GM12878 (cell line): Measurements from ENCODE around the gene MAP7D2. TPM values are rescaled to one million over a fixed set of nuclear protein-coding genes. Genes with fewer than 3 reads are reported as not detected.

Experiments
- ATAC-seq: fragments of 200-7000 bp; cut with Tn5 transposase; 3 replicates; pipeline ENCODE4 v1.9.1; 2020; ENCODE audit warnings: mild to moderate bottlenecking, moderate library complexity
- BruUV-seq: library from RNA; stranded (reverse); fragments of 400-500 nt; replicated peaks from 2 replicates; lab custom pipeline; 2021; lab: Mats Ljungman, UMichigan
- CTCF ChIA-PET: fragments of 300-600 bp; sonication (Branson Sonifier 250); formaldehyde crosslinking; extraction: SDS; loops from one replicate; lab custom pipeline; 2021; ENCODE audit warnings: inconsistent platforms; lab: Yijun Ruan, JAX
- POLR2A ChIA-PET: fragments of 350-600 bp; formaldehyde crosslinking; extraction: SDS; loops from one replicate; lab custom pipeline; 2021; ENCODE audit warnings: inconsistent platforms; lab: Charles Lee
- RAD21 ChIA-PET: fragments of 300-600 bp; sonication (Branson Sonifier 250); formaldehyde crosslinking; loops from one replicate; lab custom pipeline; 2023; ENCODE audit warnings: antibody characterized with exemption; ENCODE audit not compliant: unreplicated experiment; lab: Charles Lee
- SMC1A ChIA-PET: fragments of 300-600 bp; sonication (Branson Sonifier 250); formaldehyde crosslinking; loops from one replicate; lab custom pipeline; 2023; ENCODE audit not compliant: unreplicated experiment, uncharacterized antibody; lab: Charles Lee
- DNase-seq: peaks from one replicate; pipeline ENCODE4 v3.0.0-alpha.2; 2011; ENCODE audit warnings: low read depth, low spot score
- FAIRE-seq: peaks from 3 replicates; lab custom pipeline; 2011; peaks lifted over from hg19 to GRCh38; lab: Jason Lieb, UNC
- H2AFZ ChIP-seq: 2 replicates; pipeline ENCODE4 v1.6.0; 2011; ENCODE audit warnings: low read depth, low read length, control low read depth; ENCODE audit not compliant: control insufficient read depth
- H3K27ac ChIP-seq: 2 replicates; pipeline ENCODE4 v1.5.1; 2011; ENCODE audit warnings: control low read depth; ENCODE audit not compliant: control insufficient read depth, insufficient read depth
- H3K27me3 ChIP-seq, 2 experiments: replicated peaks in 1 of 2; 2 replicates each; pipeline versions ENCODE4 v1.6.0 to v1.6.1; 2011; ENCODE audit warnings: low read length in 1 of 2; ENCODE audit not compliant: control insufficient read depth in 2 of 2, insufficient read depth in 2 of 2
- H3K36me3 ChIP-seq, 2 experiments: 2 replicates each; pipeline ENCODE4 v1.5.1; 2011; ENCODE audit warnings: low read length in 1 of 2; ENCODE audit not compliant: control insufficient read depth in 2 of 2, insufficient read depth in 2 of 2
- H3K4me1 ChIP-seq: 2 replicates; pipeline ENCODE4 v1.6.1; 2011; ENCODE audit warnings: mild to moderate bottlenecking, low read length, moderate library complexity, mixed read lengths; ENCODE audit not compliant: control insufficient read depth, insufficient read depth
- H3K4me2 ChIP-seq: 2 replicates; pipeline ENCODE4 v1.6.0; 2011; ENCODE audit warnings: control low read depth; ENCODE audit not compliant: control insufficient read depth, insufficient read depth
- H3K4me3 ChIP-seq: fragments of 200-600 bp; sonication (generic); 2 replicates; pipeline ENCODE4 v1.5.1; 2016
- H3K79me2 ChIP-seq: 2 replicates; pipeline ENCODE4 v1.6.0; 2011; ENCODE audit warnings: low read length; ENCODE audit not compliant: control insufficient read depth, insufficient read depth
- H3K9ac ChIP-seq: 2 replicates; pipeline ENCODE4 v1.8.0; 2011; ENCODE audit warnings: low read length, control low read depth, mixed read lengths; ENCODE audit not compliant: control insufficient read depth, insufficient read depth
- H3K9me3 ChIP-seq: replicated peaks from 3 replicates; pipeline ENCODE4 v1.5.1; 2011; ENCODE audit warnings: mild to moderate bottlenecking, low read length; ENCODE audit not compliant: control insufficient read depth, insufficient read depth
- H4K20me1 ChIP-seq: 2 replicates; pipeline ENCODE4 v1.6.0; 2011; ENCODE audit not compliant: control insufficient read depth, insufficient read depth
- BACH1 ChIP-seq: fragments of 450-650 bp; IDR thresholded peaks from 2 replicates; pipeline ENCODE4 v1.6.1; 2017; ENCODE audit warnings: mild to moderate bottlenecking, borderline replicate concordance
- ESRRA ChIP-seq: IDR thresholded peaks from 2 replicates; pipeline ENCODE4 v1.6.1; 2012; ENCODE audit warnings: mild to moderate bottlenecking, low read length, improper control_type of control experiment
- HDAC2 ChIP-seq: fragments of 200-600 bp; sonication (generic); IDR thresholded peaks from 2 replicates; pipeline ENCODE4 v1.6.1; 2017
- JUND ChIP-seq: IDR thresholded peaks from 2 replicates; pipeline ENCODE4 v1.6.1; 2012; ENCODE audit warnings: low read depth, mild to moderate bottlenecking, low read length, improper control_type of control experiment, moderate library complexity
- POLR2AphosphoS2 ChIP-seq: IDR thresholded peaks from 2 replicates; pipeline ENCODE4 v1.6.1; 2011; ENCODE audit warnings: low read depth, mild to moderate bottlenecking, low read length, improper control_type of control experiment, moderate library complexity
- RUNX3 ChIP-seq: IDR thresholded peaks from 2 replicates; pipeline ENCODE4 v1.6.1; 2012; ENCODE audit warnings: low read length, inconsistent platforms
- ZNF384 ChIP-seq: IDR thresholded peaks from 2 replicates; pipeline ENCODE4 v1.6.1; 2012; ENCODE audit warnings: low read depth, mild to moderate bottlenecking, low read length, improper control_type of control experiment, borderline replicate concordance
- WGBS: methylation state at CpG from one replicate; pipeline ENCODE4 v1.1.6; 2016; ENCODE audit warnings: low lambda C conversion rate; ENCODE audit not compliant: insufficient replicate concordance, insufficient coverage; ENCODE audit errors: missing lambda C conversion rate; 5-methylcytosine and 5-hydroxymethylcytosine counted together
- in situ Hi-C: fragments of 300-500 bp; cut with MboI; formaldehyde crosslinking; loops from 9 replicates; pipeline ENCODE4 v1.14.3; 2018; ENCODE audit warnings: mixed read lengths
- intact Hi-C: fragments of 100-400 bp; cut with micrococcal nuclease; formaldehyde crosslinking; loops from one replicate; pipeline ENCODE4 v1.14.2; 2022; ENCODE audit not compliant: unreplicated experiment
- polyA plus RNA-seq, 11 experiments: library from polyadenylated mRNA; depleted of rRNA in 4 of 11; unstranded in 6 of 11; stranded (reverse) in 5 of 11; fragments of >200 nt; fragmentation: Nextera tagmentation in 4 of 11; fragmentation: Illumina TruSeq in 1 of 11; extraction: Ambion mirVana in 4 of 11; extraction: Trizol in 1 of 11; gene quantifications; 1 replicate in 1 of 11; 2 replicates in 10 of 11; pipeline versions ENCODE4 v1.2.1 to v1.2.3, GENCODE V29; 2011 to 2016; ENCODE audit warnings: inconsistent platforms in 2 of 11, missing spikeins in 2 of 11, low read depth in 1 of 11
- total RNA-seq, 4 experiments: library from RNA; depleted of rRNA in 3 of 4; stranded (reverse); fragments of >200 nt in 3 of 4; fragmentation: Illumina TruSeq in 1 of 4; extraction: Trizol in 1 of 4; gene quantifications; 2 replicates each; pipeline versions ENCODE4 v1.2.1 to v1.2.3, GENCODE V29; 2013 to 2021
- TF ChIP-seq, protein P1 (sequence below): IDR thresholded peaks from 2 replicates; pipeline ENCODE4 v1.6.1; 2012; ENCODE audit warnings: improper control_type of control experiment, low read depth, low read length; ENCODE audit not compliant: insufficient replicate concordance
- TF ChIP-seq, protein P2 (sequence below): fragments of 450-650 bp; conservative IDR thresholded peaks from 2 replicates; pipeline ENCODE4 v1.6.1; 2017; ENCODE audit warnings: mild to moderate bottlenecking, moderate library complexity
- TF ChIP-seq, protein P3 (sequence below): fragments of 450-650 bp; IDR thresholded peaks from 2 replicates; pipeline ENCODE4 v1.6.1; 2017; ENCODE audit warnings: antibody characterized with exemption, mild to moderate bottlenecking, moderate library complexity
- TF ChIP-seq, protein P4 (sequence below): fragments of 450-650 bp; IDR thresholded peaks from 2 replicates; pipeline ENCODE4 v1.6.1; 2017; ENCODE audit warnings: mild to moderate bottlenecking, low read depth, inconsistent platforms; ENCODE audit not compliant: poor library complexity, severe bottlenecking

The MAP7D2 gene
- total and polyA plus RNA-seq, 10 of the 15 experiments (the other 5 are each of a cell fraction or from before 2014, with no cell fraction given): 0.06 to 18.4 (median 0.22) TPM

DNA sequence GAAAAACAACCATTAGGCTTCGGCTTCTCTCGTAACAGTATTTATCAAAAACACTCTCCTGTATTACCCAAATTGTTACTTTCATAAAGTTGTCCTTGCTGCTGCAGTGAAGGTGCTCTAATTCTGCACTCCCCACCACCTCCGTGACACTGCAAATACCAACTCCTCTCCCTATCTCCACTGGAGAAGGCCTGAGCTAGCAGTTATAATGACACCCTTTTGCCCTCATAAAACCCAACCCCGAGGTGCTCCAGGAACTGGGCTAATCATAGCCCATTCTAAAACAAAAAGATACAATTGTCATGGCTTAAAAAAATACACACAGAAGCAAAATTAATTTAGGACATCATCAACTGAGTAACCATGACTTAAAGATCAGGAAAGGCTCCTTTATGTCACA is 59.2 kb downstream of the MAP7D2 start:
- Histone ChIP-seq H3K4me3 (no peak overlapping the region), H3K27ac (no peak overlapping the region), H3K4me1 (no peaks in the 10 kb centered on the region), H3K9ac (no peak overlapping the region), H3K79me2 (no peaks in the 10 kb centered on the region), H2AFZ (no peak overlapping the region), H3K36me3 (no peaks in the 10 kb centered on the region), H3K27me3 (no peaks in the 10 kb centered on the region), H3K4me2 (no peak overlapping the region), H3K9me3 (no peaks in the 10 kb centered on the region), H4K20me1 (no peaks in the 10 kb centered on the region)
- no peak for FAIRE-seq
- ChIA-PET POLR2A (interaction anchor here (0.6 kb wide), 1 partner anchor 268 kb away, joined by 3 read pairs; no protein-coding TSS in a partner anchor), CTCF (interaction anchor here (0.6 to 3.8 kb wide), 5 partner anchors 10 to 152 kb away, joined by 3 to 21 read pairs (median 4); no protein-coding TSS in a partner anchor), RAD21 (interaction anchor here (0.6 to 3.7 kb wide), 3 partner anchors 11 to 77 kb away, joined by 3 to 18 read pairs (median 4); no protein-coding TSS in a partner anchor), SMC1A (interaction anchor here (1.1 to 2.9 kb wide), 7 partner anchors 8 to 388 kb away, joined by 3 to 15 read pairs (median 4); no protein-coding TSS in a partner anchor)
- 57% methylated on average over 4 of the region's 4 CpGs for WGBS
- no peak for ATAC-seq
- BruUV-seq: no TSS peak
- intact Hi-C loops (no loop called here), in situ Hi-C loops (loop anchor here (25.0 kb wide), 2 partner anchors 145 to 1670 kb away; no protein-coding TSS in a partner anchor)
- no peak for DNase-seq
- TF ChIP-seq BACH1: no peak
- no peak for TF ChIP-seq HDAC2
- TF ChIP-seq, protein P1, sequence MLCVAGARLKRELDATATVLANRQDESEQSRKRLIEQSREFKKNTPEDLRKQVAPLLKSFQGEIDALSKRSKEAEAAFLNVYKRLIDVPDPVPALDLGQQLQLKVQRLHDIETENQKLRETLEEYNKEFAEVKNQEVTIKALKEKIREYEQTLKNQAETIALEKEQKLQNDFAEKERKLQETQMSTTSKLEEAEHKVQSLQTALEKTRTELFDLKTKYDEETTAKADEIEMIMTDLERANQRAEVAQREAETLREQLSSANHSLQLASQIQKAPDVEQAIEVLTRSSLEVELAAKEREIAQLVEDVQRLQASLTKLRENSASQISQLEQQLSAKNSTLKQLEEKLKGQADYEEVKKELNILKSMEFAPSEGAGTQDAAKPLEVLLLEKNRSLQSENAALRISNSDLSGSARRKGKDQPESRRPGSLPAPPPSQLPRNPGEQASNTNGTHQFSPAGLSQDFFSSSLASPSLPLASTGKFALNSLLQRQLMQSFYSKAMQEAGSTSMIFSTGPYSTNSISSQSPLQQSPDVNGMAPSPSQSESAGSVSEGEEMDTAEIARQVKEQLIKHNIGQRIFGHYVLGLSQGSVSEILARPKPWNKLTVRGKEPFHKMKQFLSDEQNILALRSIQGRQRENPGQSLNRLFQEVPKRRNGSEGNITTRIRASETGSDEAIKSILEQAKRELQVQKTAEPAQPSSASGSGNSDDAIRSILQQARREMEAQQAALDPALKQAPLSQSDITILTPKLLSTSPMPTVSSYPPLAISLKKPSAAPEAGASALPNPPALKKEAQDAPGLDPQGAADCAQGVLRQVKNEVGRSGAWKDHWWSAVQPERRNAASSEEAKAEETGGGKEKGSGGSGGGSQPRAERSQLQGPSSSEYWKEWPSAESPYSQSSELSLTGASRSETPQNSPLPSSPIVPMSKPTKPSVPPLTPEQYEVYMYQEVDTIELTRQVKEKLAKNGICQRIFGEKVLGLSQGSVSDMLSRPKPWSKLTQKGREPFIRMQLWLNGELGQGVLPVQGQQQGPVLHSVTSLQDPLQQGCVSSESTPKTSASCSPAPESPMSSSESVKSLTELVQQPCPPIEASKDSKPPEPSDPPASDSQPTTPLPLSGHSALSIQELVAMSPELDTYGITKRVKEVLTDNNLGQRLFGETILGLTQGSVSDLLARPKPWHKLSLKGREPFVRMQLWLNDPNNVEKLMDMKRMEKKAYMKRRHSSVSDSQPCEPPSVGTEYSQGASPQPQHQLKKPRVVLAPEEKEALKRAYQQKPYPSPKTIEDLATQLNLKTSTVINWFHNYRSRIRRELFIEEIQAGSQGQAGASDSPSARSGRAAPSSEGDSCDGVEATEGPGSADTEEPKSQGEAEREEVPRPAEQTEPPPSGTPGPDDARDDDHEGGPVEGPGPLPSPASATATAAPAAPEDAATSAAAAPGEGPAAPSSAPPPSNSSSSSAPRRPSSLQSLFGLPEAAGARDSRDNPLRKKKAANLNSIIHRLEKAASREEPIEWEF: no peak
- TF ChIP-seq POLR2AphosphoS2: no peak
- no peak for TF ChIP-seq RUNX3
- TF ChIP-seq, protein P2, sequence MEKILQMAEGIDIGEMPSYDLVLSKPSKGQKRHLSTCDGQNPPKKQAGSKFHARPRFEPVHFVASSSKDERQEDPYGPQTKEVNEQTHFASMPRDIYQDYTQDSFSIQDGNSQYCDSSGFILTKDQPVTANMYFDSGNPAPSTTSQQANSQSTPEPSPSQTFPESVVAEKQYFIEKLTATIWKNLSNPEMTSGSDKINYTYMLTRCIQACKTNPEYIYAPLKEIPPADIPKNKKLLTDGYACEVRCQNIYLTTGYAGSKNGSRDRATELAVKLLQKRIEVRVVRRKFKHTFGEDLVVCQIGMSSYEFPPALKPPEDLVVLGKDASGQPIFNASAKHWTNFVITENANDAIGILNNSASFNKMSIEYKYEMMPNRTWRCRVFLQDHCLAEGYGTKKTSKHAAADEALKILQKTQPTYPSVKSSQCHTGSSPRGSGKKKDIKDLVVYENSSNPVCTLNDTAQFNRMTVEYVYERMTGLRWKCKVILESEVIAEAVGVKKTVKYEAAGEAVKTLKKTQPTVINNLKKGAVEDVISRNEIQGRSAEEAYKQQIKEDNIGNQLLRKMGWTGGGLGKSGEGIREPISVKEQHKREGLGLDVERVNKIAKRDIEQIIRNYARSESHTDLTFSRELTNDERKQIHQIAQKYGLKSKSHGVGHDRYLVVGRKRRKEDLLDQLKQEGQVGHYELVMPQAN: no peak
- TF ChIP-seq, protein P3, sequence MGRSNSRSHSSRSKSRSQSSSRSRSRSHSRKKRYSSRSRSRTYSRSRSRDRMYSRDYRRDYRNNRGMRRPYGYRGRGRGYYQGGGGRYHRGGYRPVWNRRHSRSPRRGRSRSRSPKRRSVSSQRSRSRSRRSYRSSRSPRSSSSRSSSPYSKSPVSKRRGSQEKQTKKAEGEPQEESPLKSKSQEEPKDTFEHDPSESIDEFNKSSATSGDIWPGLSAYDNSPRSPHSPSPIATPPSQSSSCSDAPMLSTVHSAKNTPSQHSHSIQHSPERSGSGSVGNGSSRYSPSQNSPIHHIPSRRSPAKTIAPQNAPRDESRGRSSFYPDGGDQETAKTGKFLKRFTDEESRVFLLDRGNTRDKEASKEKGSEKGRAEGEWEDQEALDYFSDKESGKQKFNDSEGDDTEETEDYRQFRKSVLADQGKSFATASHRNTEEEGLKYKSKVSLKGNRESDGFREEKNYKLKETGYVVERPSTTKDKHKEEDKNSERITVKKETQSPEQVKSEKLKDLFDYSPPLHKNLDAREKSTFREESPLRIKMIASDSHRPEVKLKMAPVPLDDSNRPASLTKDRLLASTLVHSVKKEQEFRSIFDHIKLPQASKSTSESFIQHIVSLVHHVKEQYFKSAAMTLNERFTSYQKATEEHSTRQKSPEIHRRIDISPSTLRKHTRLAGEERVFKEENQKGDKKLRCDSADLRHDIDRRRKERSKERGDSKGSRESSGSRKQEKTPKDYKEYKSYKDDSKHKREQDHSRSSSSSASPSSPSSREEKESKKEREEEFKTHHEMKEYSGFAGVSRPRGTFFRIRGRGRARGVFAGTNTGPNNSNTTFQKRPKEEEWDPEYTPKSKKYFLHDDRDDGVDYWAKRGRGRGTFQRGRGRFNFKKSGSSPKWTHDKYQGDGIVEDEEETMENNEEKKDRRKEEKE: no peak
- TF ChIP-seq JUND: no peak
- no peak for TF ChIP-seq ZNF384
- TF ChIP-seq, protein P4, sequence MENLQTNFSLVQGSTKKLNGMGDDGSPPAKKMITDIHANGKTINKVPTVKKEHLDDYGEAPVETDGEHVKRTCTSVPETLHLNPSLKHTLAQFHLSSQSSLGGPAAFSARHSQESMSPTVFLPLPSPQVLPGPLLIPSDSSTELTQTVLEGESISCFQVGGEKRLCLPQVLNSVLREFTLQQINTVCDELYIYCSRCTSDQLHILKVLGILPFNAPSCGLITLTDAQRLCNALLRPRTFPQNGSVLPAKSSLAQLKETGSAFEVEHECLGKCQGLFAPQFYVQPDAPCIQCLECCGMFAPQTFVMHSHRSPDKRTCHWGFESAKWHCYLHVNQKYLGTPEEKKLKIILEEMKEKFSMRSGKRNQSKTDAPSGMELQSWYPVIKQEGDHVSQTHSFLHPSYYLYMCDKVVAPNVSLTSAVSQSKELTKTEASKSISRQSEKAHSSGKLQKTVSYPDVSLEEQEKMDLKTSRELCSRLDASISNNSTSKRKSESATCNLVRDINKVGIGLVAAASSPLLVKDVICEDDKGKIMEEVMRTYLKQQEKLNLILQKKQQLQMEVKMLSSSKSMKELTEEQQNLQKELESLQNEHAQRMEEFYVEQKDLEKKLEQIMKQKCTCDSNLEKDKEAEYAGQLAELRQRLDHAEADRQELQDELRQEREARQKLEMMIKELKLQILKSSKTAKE: no peak
- TF ChIP-seq ESRRA: no peak
